Endothelial cell of umbilical vein (primary cell): Measurements from ENCODE around the gene SH3PXD2B. TPM values are rescaled to one million over a fixed set of nuclear protein-coding genes. Genes with fewer than 3 reads are reported as not detected.

Experiments
- BruUV-seq: library from RNA; stranded (reverse); fragments of 400-500 nt; replicated peaks from 2 replicates; lab custom pipeline; 2021; lab: Mats Ljungman, UMichigan
- CTCF ChIA-PET: fragments of 300-600, 350-600 bp; sonication (Branson Sonifier 250); formaldehyde crosslinking; loops from one replicate; lab custom pipeline; 2021; ENCODE audit warnings: antibody characterized with exemption, inconsistent platforms; lab: Charles Lee
- POLR2A ChIA-PET: fragments of 300-600, 350-600 bp; sonication (Branson Sonifier 250); formaldehyde crosslinking; loops from one replicate; lab custom pipeline; 2021; ENCODE audit warnings: antibody characterized with exemption, inconsistent platforms; lab: Charles Lee
- DNase-seq: peaks from one replicate; pipeline ENCODE4 v3.0.0-alpha.2; 2011; ENCODE audit warnings: low read depth, low spot score
- FAIRE-seq: peaks from 2 replicates; lab custom pipeline; 2011; peaks lifted over from hg19 to GRCh38; lab: Jason Lieb, UNC
- H2AFZ ChIP-seq: 2 replicates; pipeline ENCODE4 v1.6.0; 2012; ENCODE audit warnings: low read depth, low read length, control low read depth, inconsistent platforms
- H3K27ac ChIP-seq: 2 replicates; pipeline ENCODE4 v1.5.1; 2011; ENCODE audit warnings: low read depth, mild to moderate bottlenecking, control low read depth, low read length, moderate library complexity; ENCODE audit not compliant: insufficient read depth
- H3K27me3 ChIP-seq, 2 experiments: 2 replicates each; pipeline versions ENCODE4 v1.6.0 to v1.6.1; 2011; ENCODE audit warnings: low read length in 2 of 2, mixed read lengths in 1 of 2; ENCODE audit not compliant: control insufficient read depth in 2 of 2, insufficient read depth in 2 of 2
- H3K36me3 ChIP-seq, 2 experiments: 2 replicates in 1 of 2; 3 replicates in 1 of 2; pipeline ENCODE4 v1.5.1; 2011; ENCODE audit warnings: low read length in 2 of 2, mild to moderate bottlenecking in 1 of 2, moderate library complexity in 1 of 2; ENCODE audit not compliant: control insufficient read depth in 2 of 2, insufficient read depth in 2 of 2; ENCODE audit errors: extremely low read depth in 1 of 2
- H3K4me1 ChIP-seq: 3 replicates; pipeline ENCODE4 v1.5.1; 2011; ENCODE audit warnings: mild to moderate bottlenecking, low read length; ENCODE audit not compliant: control insufficient read depth, insufficient read depth; ENCODE audit errors: extremely low read depth
- H3K4me2 ChIP-seq: 2 replicates; pipeline ENCODE4 v1.6.1; 2011; ENCODE audit warnings: low read length, control low read depth, mixed read lengths; ENCODE audit not compliant: insufficient read depth
- H3K4me3 ChIP-seq, 3 experiments: fragments of 200-600 bp in 1 of 3; sonication (generic), shearing (Covaris generic) in 1 of 3; replicated peaks in 1 of 3; 2 replicates each; pipeline ENCODE4 v1.5.1; 2011 to 2016; ENCODE audit warnings: control low read depth in 3 of 3, low read length in 3 of 3, mild to moderate bottlenecking in 2 of 3, inconsistent platforms in 1 of 3, low read depth in 1 of 3, moderate library complexity in 1 of 3; ENCODE audit not compliant: insufficient read depth in 1 of 3
- H3K79me2 ChIP-seq: 2 replicates; pipeline ENCODE4 v1.6.0; 2012; ENCODE audit warnings: low read length, inconsistent platforms; ENCODE audit not compliant: control insufficient read depth, insufficient read depth
- H3K9ac ChIP-seq: replicated peaks from 2 replicates; pipeline ENCODE3; 2011; ENCODE audit warnings: low read length, control low read depth; ENCODE audit not compliant: insufficient read depth; ENCODE audit errors: extremely low read depth
- H3K9me1 ChIP-seq: replicated peaks from 3 replicates; pipeline ENCODE4 v1.6.0; 2011; ENCODE audit warnings: mild to moderate bottlenecking, low read length; ENCODE audit not compliant: control insufficient read depth, insufficient read depth; ENCODE audit errors: extremely low read depth
- H3K9me3 ChIP-seq: replicated peaks from 2 replicates; pipeline ENCODE4 v1.5.1; 2012; ENCODE audit warnings: low read length, inconsistent platforms; ENCODE audit not compliant: control insufficient read depth, insufficient read depth
- H4K20me1 ChIP-seq: replicated peaks from 2 replicates; pipeline ENCODE3; 2011; ENCODE audit warnings: mild to moderate bottlenecking, low read length; ENCODE audit not compliant: control insufficient read depth, insufficient read depth; ENCODE audit errors: extremely low read depth
- CTCF ChIP-seq, 2 donors: IDR thresholded peaks; 1 replicate in 1 of 2; 2 replicates in 1 of 2; pipeline ENCODE4 v1.5.1; 2011; ENCODE audit warnings: low read length in 2 of 2, mild to moderate bottlenecking in 2 of 2, moderate library complexity in 2 of 2, control low read depth in 1 of 2, inconsistent platforms in 1 of 2, low read depth in 1 of 2; ENCODE audit not compliant: insufficient read depth in 1 of 2; ENCODE audit errors: extremely low read depth in 1 of 2
- EZH2 ChIP-seq: IDR thresholded peaks from 2 replicates; pipeline ENCODE4 v1.6.1; 2012; ENCODE audit warnings: borderline replicate concordance, low read depth, mild to moderate bottlenecking, moderate library complexity, low read length, inconsistent platforms; ENCODE audit not compliant: severe bottlenecking
- FOS ChIP-seq: IDR thresholded peaks from 2 replicates; pipeline ENCODE4 v1.6.1; 2011; ENCODE audit warnings: mild to moderate bottlenecking, low read length, moderate library complexity, borderline replicate concordance; ENCODE audit not compliant: insufficient read depth
- GATA2 ChIP-seq: IDR thresholded peaks from 2 replicates; pipeline ENCODE4 v1.7.0; 2011; ENCODE audit warnings: low read depth, mild to moderate bottlenecking, moderate library complexity, mixed read lengths, low read length; ENCODE audit not compliant: insufficient read length, insufficient read depth
- JUN ChIP-seq: IDR thresholded peaks from 2 replicates; pipeline ENCODE4 v1.6.1; 2011; ENCODE audit warnings: borderline replicate concordance, low read depth; ENCODE audit not compliant: insufficient read length, insufficient read depth
- MAX ChIP-seq: IDR thresholded peaks from 2 replicates; pipeline ENCODE4 v1.6.1; 2011; ENCODE audit not compliant: insufficient read depth, insufficient read length
- MYC ChIP-seq: IDR thresholded peaks from one replicate; pipeline ENCODE4 v1.6.1; 2011; ENCODE audit warnings: mild to moderate bottlenecking, low read depth, low read length
- POLR2A ChIP-seq: IDR thresholded peaks from 2 replicates; pipeline ENCODE4 v1.6.1; 2012; ENCODE audit warnings: low read depth, mild to moderate bottlenecking, control low read depth, low read length
- POLR2AphosphoS5 ChIP-seq: IDR thresholded peaks from 2 replicates; pipeline ENCODE4 v1.6.1; 2012; ENCODE audit warnings: low read depth, mild to moderate bottlenecking, control low read depth, low read length, moderate library complexity; ENCODE audit not compliant: insufficient read depth
- dilution Hi-C: fragments of 300-500 bp; cut with MboI; formaldehyde crosslinking; loops from one replicate; pipeline ENCODE4 v1.15.0; 2019; ENCODE audit warnings: low sequenced_read_pairs; ENCODE audit not compliant: extremely low pct_ligation_motif_present
- intact Hi-C: fragments of 100-400 bp; cut with micrococcal nuclease; formaldehyde crosslinking; loops from one replicate; pipeline ENCODE4 v1.10.0; 2022
- polyA plus RNA-seq, 4 experiments: library from polyadenylated mRNA; depleted of rRNA in 3 of 4; stranded (reverse) in 3 of 4; unstranded in 1 of 4; fragments of >200 nt; gene quantifications; 2 replicates each; pipeline versions ENCODE4 v1.2.1 to v1.2.3, GENCODE V29; 2011 to 2012; ENCODE audit warnings: missing spikeins in 1 of 4
- total RNA-seq: library from RNA; stranded (reverse); gene quantifications from 2 replicates; pipeline ENCODE4 v1.2.3, GENCODE V29; 2021

SH3PXD2B gene
- total and polyA plus RNA-seq, 2 donors (not counting 3 experiments of a cell fraction or from before 2014, with no cell fraction given), result 23.5 to 66.3 TPM

GRCh38 chr5:172343741-172344140 is 110.6 kb downstream of the SH3PXD2B start:
- Histone ChIP-seq H3K4me1 (no peaks in the 10 kb centered on the region), H3K79me2 (no peaks in the 10 kb centered on the region), H3K9me3 (no peaks in the 10 kb centered on the region), H3K9me1 (no peaks in the 10 kb centered on the region), H3K4me3 (no peak overlapping the region), H4K20me1 (no peaks in the 10 kb centered on the region), H2AFZ (no peak overlapping the region), H3K9ac (no peak overlapping the region), H3K36me3 (peaks cover 8 to 30% of the 10 kb centered on the region in 2 experiments), H3K27me3 (no peaks in the 10 kb centered on the region), H3K4me2 (no peak overlapping the region), H3K27ac (no peak overlapping the region)
- no TSS peak for BruUV-seq
- ChIA-PET POLR2A (no interaction called here), CTCF (no interaction called here)
- FAIRE-seq (no peak), DNase-seq (no peak)
- dilution Hi-C loops (no loop called here), intact Hi-C loops (no loop called here)
- no peak for TF ChIP-seq FOS
- TF ChIP-seq JUN, result no peak
- no peak for TF ChIP-seq POLR2A
- TF ChIP-seq MAX, result no peak
- no peak for TF ChIP-seq POLR2AphosphoS5
- no peak for TF ChIP-seq CTCF (IDR thresholded peaks at IDR 0.05; ENCODE audit: extremely low read depth in 1 of 2, insufficient read depth in 1 of 2, low read depth in 1 of 2, low read length in 2 of 2)
- no peak for TF ChIP-seq EZH2
- TF ChIP-seq GATA2, result no peak
- no peak for TF ChIP-seq MYC
